ENCODE results near the gene MT1B.

Gene MT1B

GRCh38 chr16:56634715-56635440 lies 16.8 kb upstream of the MT1B start:
- DNase-seq, result no peak
- in situ Hi-C loops (cut with MboI; ENCODE audit: low pct_unique_long_range_greater_than_20kb, low sequenced_read_pairs), result no loop called here

- in situ Hi-C loops (cut with MboI; ENCODE audit: low pct_unique_long_range_greater_than_20kb, low sequenced_read_pairs), result no loop called here
- DNase-seq, result no peak
Observed at GRCh38 chr16:56635441-56635967, 16.2 kb upstream of the MT1B start.

GRCh38 chr16:56636616-56637413 lies 14.9 kb upstream of the MT1B start:
- no peak for DNase-seq
- in situ Hi-C loops (cut with MboI; ENCODE audit: low pct_unique_long_range_greater_than_20kb, low sequenced_read_pairs), result no loop called here

- DNase-seq, result no peak
- in situ Hi-C loops (cut with MboI; ENCODE audit: low pct_unique_long_range_greater_than_20kb, low sequenced_read_pairs), result no loop called here
Observed at GRCh38 chr16:56637814-56638750, 13.6 kb upstream of the MT1B start, which contains the start of gene MT1A. MT1A (plus strand) TSS chr16:56638666; CDS start chr16:56638739, 73 bp downstream.

- DNase-seq, result no peak
- in situ Hi-C loops (cut with MboI; ENCODE audit: low pct_unique_long_range_greater_than_20kb, low sequenced_read_pairs), result no loop called here
Observed at GRCh38 chr16:56639045-56639444, 12.6 kb upstream of the MT1B start.

- in situ Hi-C loops (cut with MboI; ENCODE audit: low pct_unique_long_range_greater_than_20kb, low sequenced_read_pairs), result no loop called here
- DNase-seq, result no peak
Observed at GRCh38 chr16:56640076-56640475, 11.6 kb upstream of the MT1B start.

GRCh38 chr16:56641166-56641565 lies 10.5 kb upstream of the MT1B start:
- no peak for DNase-seq
- in situ Hi-C loops (cut with MboI; ENCODE audit: low pct_unique_long_range_greater_than_20kb, low sequenced_read_pairs), result no loop called here

- DNase-seq, result no peak
- in situ Hi-C loops (cut with MboI; ENCODE audit: low pct_unique_long_range_greater_than_20kb, low sequenced_read_pairs), result no loop called here
Observed at GRCh38 chr16:56643080-56643778, 8.5 kb upstream of the MT1B start.

GRCh38 chr16:56643833-56644232 lies 7.9 kb upstream of the MT1B start:
- in situ Hi-C loops (cut with MboI; ENCODE audit: low pct_unique_long_range_greater_than_20kb, low sequenced_read_pairs), result no loop called here

GRCh38 chr16:56645311-56645710 lies 6.4 kb upstream of the MT1B start:
- DNase-seq, result no peak
- in situ Hi-C loops (cut with MboI; ENCODE audit: low pct_unique_long_range_greater_than_20kb, low sequenced_read_pairs), result no loop called here

More at GRCh38 chr16:56643833-56644232, 7.9 kb upstream of the MT1B start:
- no peak for DNase-seq

GRCh38 chr16:56645838-56646237 lies 5.8 kb upstream of the MT1B start:
- in situ Hi-C loops (cut with MboI; ENCODE audit: low pct_unique_long_range_greater_than_20kb, low sequenced_read_pairs), result no loop called here
- no peak for DNase-seq

GRCh38 chr16:56647641-56648431 lies 3.9 kb upstream of the MT1B start:
- in situ Hi-C loops (cut with MboI; ENCODE audit: low pct_unique_long_range_greater_than_20kb, low sequenced_read_pairs), result no loop called here
- DNase-seq, result no peak

- in situ Hi-C loops (cut with MboI; ENCODE audit: low pct_unique_long_range_greater_than_20kb, low sequenced_read_pairs), result no loop called here
- DNase-seq, result no peak
Observed at GRCh38 chr16:56649271-56649670, 2.4 kb upstream of the MT1B start.

GRCh38 chr16:56649820-56650219 lies 1.9 kb upstream of the MT1B start:
- no peak for DNase-seq
- in situ Hi-C loops (cut with MboI; ENCODE audit: low pct_unique_long_range_greater_than_20kb, low sequenced_read_pairs), result no loop called here

GRCh38 chr16:56652600-56652999 lies 914 bp downstream of the MT1B start:
- no peak for DNase-seq
- in situ Hi-C loops (cut with MboI; ENCODE audit: low pct_unique_long_range_greater_than_20kb, low sequenced_read_pairs), result no loop called here

- DNase-seq, result no peak
- in situ Hi-C loops (cut with MboI; ENCODE audit: low pct_unique_long_range_greater_than_20kb, low sequenced_read_pairs), result no loop called here
Observed at GRCh38 chr16:56653218-56653617, 1.5 kb downstream of the MT1B start.

- DNase-seq, result peak; percentile 86
- in situ Hi-C loops (cut with MboI; ENCODE audit: low pct_unique_long_range_greater_than_20kb, low sequenced_read_pairs), result no loop called here
Observed at GRCh38 chr16:56657555-56658326, 6.1 kb downstream of the MT1B start, which contains the start of gene MT1F. MT1F (plus strand) TSS chr16:56657959; CDS start chr16:56658059, 100 bp downstream.

All from KBM-7 (cell line).